A549 (cell line): ENCODE measurements around the gene RADIL. TPM values are rescaled to one million over a fixed set of nuclear protein-coding genes. Genes with fewer than 3 reads are reported as not detected.

Source experiments
- ATAC-seq, 2 experiments: fragments of 200-7000 bp in 1 of 2; fragments of >200 bp in 1 of 2; cut with Nextera tagmentation in 1 of 2; cut with Tn5 transposase in 1 of 2; 3 replicates each; pipeline versions ENCODE4 v1.8.0 to v1.9.1; 2018 to 2020; ENCODE audit warnings: mild to moderate bottlenecking in 1 of 2, moderate library complexity in 1 of 2
- CTCF ChIA-PET: fragments of 300-600 bp; sonication (Branson Sonifier 250); formaldehyde crosslinking; extraction: SDS; loops from one replicate; lab custom pipeline; 2021; ENCODE audit warnings: antibody characterized with exemption, inconsistent platforms; lab: Yijun Ruan, JAX
- POLR2A ChIA-PET: fragments of 350-600 bp; formaldehyde crosslinking; extraction: SDS; loops from one replicate; lab custom pipeline; 2021; ENCODE audit warnings: antibody characterized with exemption, inconsistent platforms; lab: Yijun Ruan, JAX
- DNase-seq, 2 experiments: peaks; one replicate each; pipeline versions ENCODE4 v3.0.0 to v3.0.0-alpha.2; 2011 to 2016; ENCODE audit warnings: low read depth in 1 of 2, low spot score in 1 of 2
- FAIRE-seq: peaks from 2 replicates; lab custom pipeline; 2011; peaks lifted over from hg19 to GRCh38; lab: Jason Lieb, UNC
- H3K27ac ChIP-seq, 2 experiments: fragments of >200 bp; sonication (Bioruptor Twin); formaldehyde crosslinking; 3 replicates each; pipeline ENCODE4 v1.5.1; 2016 to 2017
- H3K4me1 ChIP-seq: fragments of >200 bp; sonication (Bioruptor Twin); formaldehyde crosslinking; 3 replicates; pipeline ENCODE4 v1.6.1; 2016
- H3K4me2 ChIP-seq: fragments of >200 bp; sonication (Bioruptor Twin); formaldehyde crosslinking; 3 replicates; pipeline ENCODE4 v1.6.1; 2016
- H3K4me3 ChIP-seq: fragments of >200 bp; sonication (Bioruptor Twin); formaldehyde crosslinking; 3 replicates; pipeline ENCODE4 v1.5.1; 2016
- H3K9me3 ChIP-seq: fragments of >200 bp; sonication (Bioruptor Twin); formaldehyde crosslinking; 3 replicates; pipeline ENCODE4 v1.6.1; 2016
- CBX8 ChIP-seq: fragments of 200-600 bp; sonication (generic); IDR thresholded peaks from 2 replicates; pipeline ENCODE4 v1.6.1; 2016
- CHD2 ChIP-seq: fragments of 150-350 bp; IDR thresholded peaks from 2 replicates; pipeline ENCODE4 v1.6.1; 2014; ENCODE audit warnings: low read length; ENCODE audit not compliant: partially characterized antibody
- CHD4 ChIP-seq: fragments of 200-600 bp; sonication (generic); IDR thresholded peaks from 2 replicates; pipeline ENCODE4 v1.6.1; 2016; ENCODE audit warnings: antibody characterized with exemption, mild to moderate bottlenecking, borderline replicate concordance
- EHF ChIP-seq: fragments of 250-450 bp; sonication (Bioruptor Pico); IDR thresholded peaks from 2 replicates; pipeline ENCODE4 v1.5.0; 2020; ENCODE audit warnings: mild to moderate bottlenecking
- FOSB ChIP-seq: fragments of 250-450 bp; sonication (Bioruptor Pico); IDR thresholded peaks from 2 replicates; pipeline ENCODE4 v1.5.0; 2020; ENCODE audit warnings: mild to moderate bottlenecking, moderate library complexity
- FOSL2 ChIP-seq, 2 experiments: fragments of 450-650 bp in 1 of 2; fragments of >200 bp in 1 of 2; sonication (Bioruptor Twin) in 1 of 2; formaldehyde crosslinking; IDR thresholded peaks; 2 replicates each; pipeline versions ENCODE4 v1.5.0 to v1.6.1; 2016 to 2020; ENCODE audit warnings: mild to moderate bottlenecking in 1 of 2, moderate library complexity in 1 of 2
- HDAC2 ChIP-seq: fragments of 200-600 bp; sonication (generic); IDR thresholded peaks from 2 replicates; pipeline ENCODE4 v1.6.1; 2016
- JUNB ChIP-seq: fragments of >200 bp; sonication (Bioruptor Twin); formaldehyde crosslinking; IDR thresholded peaks from 2 replicates; pipeline ENCODE4 v1.6.1; 2016
- PHF8 ChIP-seq: fragments of 200-600 bp; sonication (generic); IDR thresholded peaks from 2 replicates; pipeline ENCODE4 v1.6.1; 2016; ENCODE audit warnings: low read depth, mild to moderate bottlenecking, antibody characterized with exemption, moderate library complexity, borderline replicate concordance
- POLR2A ChIP-seq: IDR thresholded peaks from 2 replicates; pipeline ENCODE4 v1.6.1; 2012; ENCODE audit warnings: mild to moderate bottlenecking, low read length
- RARB ChIP-seq: fragments of 250-450 bp; sonication (Bioruptor Pico); IDR thresholded peaks from 2 replicates; pipeline ENCODE4 v1.8.0; 2021; ENCODE audit warnings: mild to moderate bottlenecking, moderate library complexity
- RFX5 ChIP-seq: fragments of 450-650 bp; IDR thresholded peaks from 2 replicates; pipeline ENCODE4 v1.7.1; 2014; ENCODE audit warnings: antibody characterized with exemption, mild to moderate bottlenecking, moderate library complexity
- SMC3 ChIP-seq: fragments of >200 bp; sonication (Bioruptor Twin); formaldehyde crosslinking; IDR thresholded peaks from 3 replicates; pipeline ENCODE4 v1.6.1; 2018; ENCODE audit warnings: inconsistent platforms
- ZNF302 ChIP-seq: fragments of 250-450 bp; sonication (Bioruptor Pico); IDR thresholded peaks from 2 replicates; pipeline ENCODE4 v1.9.0; 2021; ENCODE audit warnings: inconsistent platforms, mild to moderate bottlenecking, moderate library complexity
- WGBS: methylation state at CpG from one replicate; pipeline ENCODE4 v1.1.6; 2017; ENCODE audit errors: missing lambda C conversion rate; 5-methylcytosine and 5-hydroxymethylcytosine counted together
- polyA plus RNA-seq, 4 experiments: library from polyadenylated mRNA; depleted of rRNA in 3 of 4; stranded (reverse); fragments of >200 nt; fragmentation: RNase III in 1 of 4; extraction: RNeasy Plus Mini Kit Qiagen cat#74134 plus additional on column Dnase treatment in 1 of 4; gene quantifications; 2 replicates in 3 of 4; 3 replicates in 1 of 4; pipeline ENCODE4 v1.2.3, GENCODE V29; 2011 to 2017
- TF ChIP-seq, protein P1 (sequence below): fragments of >200 bp; sonication (Bioruptor Twin); formaldehyde crosslinking; IDR thresholded peaks from 3 replicates; pipeline ENCODE4 v1.5.1; 2016
- TF ChIP-seq, protein P2 (sequence below): IDR thresholded peaks from 2 replicates; pipeline ENCODE4 v1.6.1; 2012; ENCODE audit warnings: low read depth, borderline replicate concordance
- TF ChIP-seq, protein P3 (sequence below): fragments of 250-450 bp; sonication (Bioruptor Pico); IDR thresholded peaks from 2 replicates; pipeline ENCODE4 v1.5.0; 2021; ENCODE audit warnings: mild to moderate bottlenecking, moderate library complexity, borderline replicate concordance

The RADIL gene
- polyA plus RNA-seq, 2 of the 4 experiments (the other 2 are of a cell fraction), result 1.0 to 1.1 TPM

DNA sequence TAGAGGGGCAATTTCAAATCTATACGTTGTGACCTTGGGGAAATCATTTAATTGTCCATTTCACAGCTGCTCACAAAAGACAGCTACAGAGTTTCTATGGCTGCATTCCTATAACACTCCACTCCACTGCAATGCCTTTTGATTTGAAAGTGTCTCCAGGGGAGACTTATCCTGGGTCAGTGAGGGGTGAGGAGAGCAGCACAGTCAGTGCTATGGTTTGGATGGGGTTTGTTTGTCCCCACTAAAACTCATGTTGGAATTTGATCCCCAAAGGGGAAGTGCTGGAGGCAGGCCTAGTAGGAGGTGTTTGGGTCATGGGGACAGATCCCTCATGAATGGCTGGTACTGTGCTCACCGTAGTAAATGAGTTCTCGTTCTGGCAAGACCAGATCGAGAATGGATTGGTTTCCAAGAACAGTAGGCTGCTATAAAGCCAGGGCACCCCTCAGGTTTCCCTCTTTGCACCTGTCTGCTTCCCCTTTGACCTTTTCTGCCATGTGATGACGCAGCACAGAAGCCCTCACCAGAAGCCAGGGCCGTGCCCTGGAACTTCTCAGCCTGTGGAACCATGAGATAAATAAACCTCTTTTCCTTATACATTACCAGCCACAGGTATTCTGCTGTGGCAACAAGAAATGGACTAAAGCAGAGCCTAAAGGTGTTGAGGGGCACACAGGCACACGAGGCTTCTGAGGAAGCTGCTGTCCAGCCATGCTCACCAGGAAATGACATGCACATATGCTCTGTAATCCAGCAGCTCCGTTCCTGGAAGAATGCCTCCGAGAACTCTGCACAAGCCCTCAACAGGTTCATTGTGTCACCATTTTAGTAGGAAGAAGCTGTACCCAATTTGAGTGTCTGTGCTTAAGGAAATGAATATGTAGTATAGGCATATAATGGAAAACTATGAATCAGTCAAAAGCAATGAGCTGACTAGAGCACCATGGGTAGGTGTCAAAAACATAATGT is 16.7 kb downstream of the RADIL start:
- DNase-seq, result no peak
- no peak for FAIRE-seq
- CTCF ChIA-PET, result interaction anchor here (0.5 to 2.8 kb wide), 2 partner anchors 11 to 17 kb away, joined by 3 to 17 read pairs; partner anchors contain the start of gene RADIL
- TF ChIP-seq ZNF302 (CRISPR knock-in tag) (no peak), CHD2 (no peak), SMC3 (no peak), POLR2A (no peak), FOSL2 (IDR thresholded peaks at IDR 0.05) (no peak), FOSL2 (CRISPR knock-in tag; IDR thresholded peaks at IDR 0.05) (no peak), JUNB (no peak), CBX8 (no peak)
- TF ChIP-seq, protein P1, sequence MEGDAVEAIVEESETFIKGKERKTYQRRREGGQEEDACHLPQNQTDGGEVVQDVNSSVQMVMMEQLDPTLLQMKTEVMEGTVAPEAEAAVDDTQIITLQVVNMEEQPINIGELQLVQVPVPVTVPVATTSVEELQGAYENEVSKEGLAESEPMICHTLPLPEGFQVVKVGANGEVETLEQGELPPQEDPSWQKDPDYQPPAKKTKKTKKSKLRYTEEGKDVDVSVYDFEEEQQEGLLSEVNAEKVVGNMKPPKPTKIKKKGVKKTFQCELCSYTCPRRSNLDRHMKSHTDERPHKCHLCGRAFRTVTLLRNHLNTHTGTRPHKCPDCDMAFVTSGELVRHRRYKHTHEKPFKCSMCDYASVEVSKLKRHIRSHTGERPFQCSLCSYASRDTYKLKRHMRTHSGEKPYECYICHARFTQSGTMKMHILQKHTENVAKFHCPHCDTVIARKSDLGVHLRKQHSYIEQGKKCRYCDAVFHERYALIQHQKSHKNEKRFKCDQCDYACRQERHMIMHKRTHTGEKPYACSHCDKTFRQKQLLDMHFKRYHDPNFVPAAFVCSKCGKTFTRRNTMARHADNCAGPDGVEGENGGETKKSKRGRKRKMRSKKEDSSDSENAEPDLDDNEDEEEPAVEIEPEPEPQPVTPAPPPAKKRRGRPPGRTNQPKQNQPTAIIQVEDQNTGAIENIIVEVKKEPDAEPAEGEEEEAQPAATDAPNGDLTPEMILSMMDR, result no peak
- TF ChIP-seq, protein P2, sequence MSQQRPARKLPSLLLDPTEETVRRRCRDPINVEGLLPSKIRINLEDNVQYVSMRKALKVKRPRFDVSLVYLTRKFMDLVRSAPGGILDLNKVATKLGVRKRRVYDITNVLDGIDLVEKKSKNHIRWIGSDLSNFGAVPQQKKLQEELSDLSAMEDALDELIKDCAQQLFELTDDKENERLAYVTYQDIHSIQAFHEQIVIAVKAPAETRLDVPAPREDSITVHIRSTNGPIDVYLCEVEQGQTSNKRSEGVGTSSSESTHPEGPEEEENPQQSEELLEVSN, result no peak
- TF ChIP-seq, all 56 proteins: peak for 0
- 64% methylated on average over 9 of the region's 9 CpGs for WGBS
- POLR2A ChIA-PET, result no interaction called here
- H3K4me3 ChIP-seq, result no peak overlapping the region
- no peaks in the 10 kb centered on the region for H3K9me3 ChIP-seq
- no peak overlapping the region for H3K4me2 ChIP-seq
- no peaks in the 10 kb centered on the region for H3K4me1 ChIP-seq
- H3K27ac ChIP-seq, result no peak overlapping the region
- ATAC-seq, result no peak

DNA sequence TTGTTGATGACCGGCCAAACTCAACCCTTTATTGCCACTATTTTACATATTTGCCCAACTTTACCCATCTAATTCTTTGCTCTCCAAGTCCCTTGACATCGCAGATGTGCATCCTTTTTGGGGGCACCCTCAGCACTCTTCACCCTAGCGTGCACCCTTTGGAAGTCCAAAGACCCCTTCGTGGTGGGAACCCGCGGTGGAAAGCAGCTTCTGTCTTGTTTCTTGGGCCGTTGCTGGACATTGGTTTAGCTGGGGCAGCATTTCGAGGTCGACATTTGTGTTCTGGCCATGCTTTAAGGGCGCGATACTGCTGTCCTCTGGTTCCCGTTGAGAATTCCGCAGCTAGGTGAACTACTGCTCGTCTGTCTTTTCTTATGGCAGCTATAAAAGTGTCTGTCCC is 21.4 kb downstream of the RADIL start:
- CTCF ChIA-PET, result interaction anchor here (0.9 to 2.4 kb wide), 3 partner anchors 12 to 154 kb away, joined by 3 to 11 read pairs (median 6); partner anchors contain the start of gene RADIL
- POLR2A ChIA-PET, result no interaction called here
- no peak overlapping the region for H3K4me2 ChIP-seq
- H3K27ac ChIP-seq, result no peak overlapping the region
- FAIRE-seq, result no peak
- TF ChIP-seq RARB (no peak), CHD4 (no peak), SMC3 (no peak)
- TF ChIP-seq, protein P3, sequence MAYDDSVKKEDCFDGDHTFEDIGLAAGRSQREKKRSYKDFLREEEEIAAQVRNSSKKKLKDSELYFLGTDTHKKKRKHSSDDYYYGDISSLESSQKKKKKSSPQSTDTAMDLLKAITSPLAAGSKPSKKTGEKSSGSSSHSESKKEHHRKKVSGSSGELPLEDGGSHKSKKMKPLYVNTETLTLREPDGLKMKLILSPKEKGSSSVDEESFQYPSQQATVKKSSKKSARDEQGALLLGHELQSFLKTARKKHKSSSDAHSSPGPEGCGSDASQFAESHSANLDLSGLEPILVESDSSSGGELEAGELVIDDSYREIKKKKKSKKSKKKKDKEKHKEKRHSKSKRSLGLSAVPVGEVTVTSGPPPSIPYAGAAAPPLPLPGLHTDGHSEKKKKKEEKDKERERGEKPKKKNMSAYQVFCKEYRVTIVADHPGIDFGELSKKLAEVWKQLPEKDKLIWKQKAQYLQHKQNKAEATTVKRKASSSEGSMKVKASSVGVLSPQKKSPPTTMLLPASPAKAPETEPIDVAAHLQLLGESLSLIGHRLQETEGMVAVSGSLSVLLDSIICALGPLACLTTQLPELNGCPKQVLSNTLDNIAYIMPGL (CRISPR knock-in tag), result no peak
- WGBS, result 83% methylated on average over 14 of the region's 14 CpGs
- H3K4me3 ChIP-seq, result no peak overlapping the region
- ATAC-seq, result no peak
- no peak for DNase-seq
- H3K4me1 ChIP-seq, result no peaks in the 10 kb centered on the region
- no peaks in the 10 kb centered on the region for H3K9me3 ChIP-seq

DNA sequence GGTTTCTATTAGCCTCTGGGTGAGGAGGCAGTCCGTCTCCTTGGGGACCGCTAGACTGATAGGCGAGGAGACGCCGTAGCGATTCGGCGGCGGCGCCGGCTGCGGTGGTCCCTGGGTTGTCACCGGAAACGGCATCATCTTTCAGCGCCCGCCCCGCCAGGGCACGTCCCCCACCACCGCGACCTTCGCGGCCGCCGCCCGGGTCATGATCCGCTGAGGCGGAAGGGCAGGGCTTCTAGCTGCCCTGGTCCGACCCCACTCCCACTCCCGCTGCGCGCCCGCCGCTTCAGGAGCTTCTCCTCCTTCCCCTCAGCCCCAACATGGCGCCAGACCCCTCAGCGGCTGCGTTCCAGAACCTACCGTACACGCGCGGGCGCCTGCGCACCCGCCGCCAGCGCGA is 21.8 kb downstream of the RADIL start, which contains the start of gene PAPOLB:
TSS of gene PAPOLB (minus strand) at position 358 of the 400 bp plus-strand sequence. CDS start at position 138, 220 bp downstream.
- POLR2A ChIA-PET, result no interaction called here
- FAIRE-seq (no peak), ATAC-seq (no peak), DNase-seq (no peak)
- Histone ChIP-seq H3K4me1 (no peaks in the 10 kb centered on the region), H3K9me3 (no peaks in the 10 kb centered on the region), H3K4me2 (no peak within 1 kb of the TSS), H3K4me3 (no peak within 1 kb of the TSS), H3K27ac (no peak within 1 kb of the TSS)
- TF ChIP-seq CHD2 (no peak), EHF (CRISPR knock-in tag) (no peak), RFX5 (no peak), FOSB (CRISPR knock-in tag) (no peak), HDAC2 (no peak), PHF8 (no peak)
- WGBS, result 97% methylated on average over 33 of the region's 46 CpGs
- CTCF ChIA-PET, result interaction anchor here (0.9 kb wide), 1 partner anchor 12 kb away, joined by 6 read pairs; no protein-coding TSS in a partner anchor
